Right lobe of liver (tissue), 4 donors: Measurements from ENCODE around the gene PDE6B.

ENCODE experiments used
- CTCF ChIP-seq, 4 donors: fragments of 200-600 bp in 3 of 4; fragments of 450-650 bp in 1 of 4; IDR thresholded peaks; one replicate each; pipeline versions ENCODE4 v1.5.1 to v1.8.0; 2016 to 2022; ENCODE audit warnings: antibody characterized with exemption in 4 of 4, mild to moderate bottlenecking in 2 of 4
- POLR2A ChIP-seq: fragments of 450-650 bp; IDR thresholded peaks from one replicate; pipeline ENCODE4 v1.6.1; 2017; ENCODE audit warnings: antibody characterized with exemption, mild to moderate bottlenecking
- donor health status: DM: no; HTN: no; CAD: no.
- donor health status: DM: no; HTN: no; CAD: no.
- donor health status: DM: no; HTN: yes; CAD: no.

DNA sequence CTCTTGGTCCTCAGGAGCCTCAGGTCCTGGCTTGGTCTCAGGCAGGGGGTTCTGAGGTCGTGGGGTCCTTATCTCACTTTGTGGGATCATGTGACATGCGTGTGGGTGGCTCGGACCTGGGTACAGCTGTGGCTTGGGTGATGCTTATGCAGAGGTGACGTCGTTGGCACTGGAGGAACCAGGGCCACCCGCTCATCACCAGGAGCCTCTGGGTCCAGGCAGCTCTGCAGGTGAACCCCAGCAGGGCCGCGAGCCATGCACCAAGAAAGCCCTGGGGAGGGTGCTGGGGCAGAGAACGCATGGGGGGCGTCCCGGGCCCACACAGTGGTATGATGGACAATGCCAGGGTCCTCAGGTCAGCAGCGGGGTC is 40.0 kb downstream of the PDE6B start:
- TF ChIP-seq POLR2A, result no peak
- no peak for TF ChIP-seq CTCF (IDR thresholded peaks at IDR 0.05)
